A549 (cell line): ENCODE data around the gene REXO2. TPM values are rescaled to one million over a fixed set of nuclear protein-coding genes. Genes with fewer than 3 reads are reported as not detected.

ENCODE experiments used
- ATAC-seq, 2 experiments: fragments of 200-7000 bp in 1 of 2; fragments of >200 bp in 1 of 2; cut with Nextera tagmentation in 1 of 2; cut with Tn5 transposase in 1 of 2; 3 replicates each; pipeline versions ENCODE4 v1.8.0 to v1.9.1; 2018 to 2020; ENCODE audit warnings: mild to moderate bottlenecking in 1 of 2, moderate library complexity in 1 of 2
- CTCF ChIA-PET: fragments of 300-600 bp; sonication (Branson Sonifier 250); formaldehyde crosslinking; extraction: SDS; loops from one replicate; lab custom pipeline; 2021; ENCODE audit warnings: antibody characterized with exemption, inconsistent platforms; lab: Yijun Ruan, JAX
- POLR2A ChIA-PET: fragments of 350-600 bp; formaldehyde crosslinking; extraction: SDS; loops from one replicate; lab custom pipeline; 2021; ENCODE audit warnings: antibody characterized with exemption, inconsistent platforms; lab: Yijun Ruan, JAX
- DNase-seq, 2 experiments: peaks; one replicate each; pipeline versions ENCODE4 v3.0.0 to v3.0.0-alpha.2; 2011 to 2016; ENCODE audit warnings: low read depth in 1 of 2, low spot score in 1 of 2
- FAIRE-seq: peaks from 2 replicates; lab custom pipeline; 2011; peaks lifted over from hg19 to GRCh38; lab: Jason Lieb, UNC
- H3K27ac ChIP-seq, 2 experiments: fragments of >200 bp; sonication (Bioruptor Twin); formaldehyde crosslinking; 3 replicates each; pipeline ENCODE4 v1.5.1; 2016 to 2017
- H3K4me1 ChIP-seq: fragments of >200 bp; sonication (Bioruptor Twin); formaldehyde crosslinking; 3 replicates; pipeline ENCODE4 v1.6.1; 2016
- H3K4me2 ChIP-seq: fragments of >200 bp; sonication (Bioruptor Twin); formaldehyde crosslinking; 3 replicates; pipeline ENCODE4 v1.6.1; 2016
- H3K4me3 ChIP-seq: fragments of >200 bp; sonication (Bioruptor Twin); formaldehyde crosslinking; 3 replicates; pipeline ENCODE4 v1.5.1; 2016
- H3K9me3 ChIP-seq: fragments of >200 bp; sonication (Bioruptor Twin); formaldehyde crosslinking; 3 replicates; pipeline ENCODE4 v1.6.1; 2016
- BHLHE40 ChIP-seq: IDR thresholded peaks from 2 replicates; pipeline ENCODE4 v1.6.1; 2012; ENCODE audit warnings: low read depth, low read length, inconsistent platforms
- CBX2 ChIP-seq: fragments of 200-600 bp; sonication (generic); IDR thresholded peaks from 2 replicates; pipeline ENCODE4 v1.6.1; 2016; ENCODE audit warnings: low read depth, mild to moderate bottlenecking, borderline replicate concordance
- CHD2 ChIP-seq: fragments of 150-350 bp; IDR thresholded peaks from 2 replicates; pipeline ENCODE4 v1.6.1; 2014; ENCODE audit warnings: low read length; ENCODE audit not compliant: partially characterized antibody
- ESRRA ChIP-seq: fragments of 150-350 bp; IDR thresholded peaks from 2 replicates; pipeline ENCODE4 v1.6.1; 2014; ENCODE audit warnings: mild to moderate bottlenecking, low read length, borderline replicate concordance
- FOSL2 ChIP-seq, 2 experiments: fragments of 450-650 bp in 1 of 2; fragments of >200 bp in 1 of 2; sonication (Bioruptor Twin) in 1 of 2; formaldehyde crosslinking; IDR thresholded peaks; 2 replicates each; pipeline versions ENCODE4 v1.5.0 to v1.6.1; 2016 to 2020; ENCODE audit warnings: mild to moderate bottlenecking in 1 of 2, moderate library complexity in 1 of 2
- FOXS1 ChIP-seq: fragments of 250-450 bp; sonication (Bioruptor Pico); IDR thresholded peaks from 2 replicates; pipeline ENCODE4 v1.5.0; 2020; ENCODE audit warnings: mild to moderate bottlenecking, moderate library complexity
- HDAC2 ChIP-seq: fragments of 200-600 bp; sonication (generic); IDR thresholded peaks from 2 replicates; pipeline ENCODE4 v1.6.1; 2016
- HOXB13 ChIP-seq: fragments of 250-450 bp; sonication (Bioruptor Pico); IDR thresholded peaks from 2 replicates; pipeline ENCODE4 v1.5.0; 2020; ENCODE audit warnings: low read depth, mild to moderate bottlenecking, moderate library complexity
- KDM1A ChIP-seq: fragments of 200-600 bp; sonication (generic); IDR thresholded peaks from 2 replicates; pipeline ENCODE4 v1.6.1; 2016; ENCODE audit warnings: low read depth, mild to moderate bottlenecking
- MAFK ChIP-seq: fragments of 450-650 bp; IDR thresholded peaks from 2 replicates; pipeline ENCODE4 v1.6.1; 2014; ENCODE audit not compliant: partially characterized antibody
- MYC ChIP-seq: IDR thresholded peaks from 2 replicates; pipeline ENCODE4 v1.6.1; 2012; ENCODE audit warnings: mild to moderate bottlenecking, inconsistent platforms, low read length, improper control_type of control experiment, borderline replicate concordance
- RAD21 ChIP-seq, 2 experiments: fragments of >200 bp in 1 of 2; sonication (Bioruptor Twin) in 1 of 2; formaldehyde crosslinking in 1 of 2; IDR thresholded peaks in 1 of 2; conservative IDR thresholded peaks in 1 of 2; 2 replicates in 1 of 2; 3 replicates in 1 of 2; pipeline ENCODE4 v1.6.1; 2012 to 2018; ENCODE audit warnings: inconsistent platforms in 1 of 2
- ZNF302 ChIP-seq: fragments of 250-450 bp; sonication (Bioruptor Pico); IDR thresholded peaks from 2 replicates; pipeline ENCODE4 v1.9.0; 2021; ENCODE audit warnings: inconsistent platforms, mild to moderate bottlenecking, moderate library complexity
- WGBS: methylation state at CpG from one replicate; pipeline ENCODE4 v1.1.6; 2017; ENCODE audit errors: missing lambda C conversion rate; 5-methylcytosine and 5-hydroxymethylcytosine counted together
- polyA plus RNA-seq, 4 experiments: library from polyadenylated mRNA; depleted of rRNA in 3 of 4; stranded (reverse); fragments of >200 nt; fragmentation: RNase III in 1 of 4; extraction: RNeasy Plus Mini Kit Qiagen cat#74134 plus additional on column Dnase treatment in 1 of 4; gene quantifications; 2 replicates in 3 of 4; 3 replicates in 1 of 4; pipeline ENCODE4 v1.2.3, GENCODE V29; 2011 to 2017
- TF ChIP-seq, protein P1 (sequence below): fragments of >200 bp; sonication (Bioruptor Twin); formaldehyde crosslinking; IDR thresholded peaks from 3 replicates; pipeline ENCODE4 v1.5.1; 2016
- TF ChIP-seq, protein P2 (sequence below): IDR thresholded peaks from 2 replicates; pipeline ENCODE4 v1.6.1; 2012

REXO2 gene
- polyA plus RNA-seq, 2 of the 4 experiments (the other 2 are of a cell fraction) = 218 to 226 TPM

DNA sequence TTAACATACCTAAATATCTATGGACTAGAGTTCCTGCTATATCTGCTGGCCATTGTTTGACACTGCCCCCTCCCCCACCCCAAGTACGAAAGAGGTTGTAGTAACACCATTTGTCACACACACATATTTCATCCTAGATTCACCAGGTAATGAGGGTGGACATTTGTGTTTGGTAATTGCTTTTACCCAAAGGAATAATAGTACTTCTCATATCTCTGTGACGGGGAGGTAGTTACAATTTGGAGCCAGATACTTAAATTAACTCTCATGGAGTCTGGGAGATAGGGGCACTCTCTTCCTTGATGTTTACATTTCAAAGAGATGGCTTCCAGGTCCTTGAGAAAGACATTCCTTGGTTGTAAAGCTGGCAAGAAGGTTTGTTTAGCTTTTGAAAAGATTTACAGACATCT, 38.7 kb downstream of the REXO2 start (continued):
- TF ChIP-seq, protein P1, sequence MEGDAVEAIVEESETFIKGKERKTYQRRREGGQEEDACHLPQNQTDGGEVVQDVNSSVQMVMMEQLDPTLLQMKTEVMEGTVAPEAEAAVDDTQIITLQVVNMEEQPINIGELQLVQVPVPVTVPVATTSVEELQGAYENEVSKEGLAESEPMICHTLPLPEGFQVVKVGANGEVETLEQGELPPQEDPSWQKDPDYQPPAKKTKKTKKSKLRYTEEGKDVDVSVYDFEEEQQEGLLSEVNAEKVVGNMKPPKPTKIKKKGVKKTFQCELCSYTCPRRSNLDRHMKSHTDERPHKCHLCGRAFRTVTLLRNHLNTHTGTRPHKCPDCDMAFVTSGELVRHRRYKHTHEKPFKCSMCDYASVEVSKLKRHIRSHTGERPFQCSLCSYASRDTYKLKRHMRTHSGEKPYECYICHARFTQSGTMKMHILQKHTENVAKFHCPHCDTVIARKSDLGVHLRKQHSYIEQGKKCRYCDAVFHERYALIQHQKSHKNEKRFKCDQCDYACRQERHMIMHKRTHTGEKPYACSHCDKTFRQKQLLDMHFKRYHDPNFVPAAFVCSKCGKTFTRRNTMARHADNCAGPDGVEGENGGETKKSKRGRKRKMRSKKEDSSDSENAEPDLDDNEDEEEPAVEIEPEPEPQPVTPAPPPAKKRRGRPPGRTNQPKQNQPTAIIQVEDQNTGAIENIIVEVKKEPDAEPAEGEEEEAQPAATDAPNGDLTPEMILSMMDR = no peak
- TF ChIP-seq BHLHE40 = no peak
- TF ChIP-seq, all 56 proteins: peak for 0

DNA sequence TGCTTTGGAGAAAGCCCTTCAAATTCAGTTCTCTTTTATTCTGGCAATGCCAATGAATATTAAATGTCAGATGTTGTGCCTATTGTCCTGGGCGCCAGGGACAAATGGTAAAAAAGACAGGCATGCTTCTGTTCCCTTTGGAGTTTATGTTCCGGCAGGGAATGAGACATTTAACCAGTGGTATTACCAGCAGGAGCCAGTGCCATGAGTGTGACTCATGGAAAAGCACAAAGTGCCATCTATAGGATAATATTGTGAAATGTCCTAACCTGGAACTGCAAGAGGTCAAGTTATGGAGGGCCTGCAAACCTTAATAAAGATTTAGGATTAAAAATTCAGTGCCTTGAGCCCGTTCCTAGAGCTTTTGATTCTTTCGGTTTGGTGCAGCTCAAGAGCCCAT, 39.5 kb downstream of the REXO2 start:
- WGBS = 76% methylated on average over 4 of the region's 4 CpGs
- FAIRE-seq (no peak), ATAC-seq (no peak), DNase-seq (no peak)
- Histone ChIP-seq H3K27ac (no peak overlapping the region), H3K9me3 (no peaks in the 10 kb centered on the region), H3K4me1 (no peaks in the 10 kb centered on the region), H3K4me2 (no peak overlapping the region), H3K4me3 (no peak overlapping the region)
- ChIA-PET POLR2A (no interaction called here), CTCF (no interaction called here)
- TF ChIP-seq FOXS1 (CRISPR knock-in tag) = no peak
- no peak for TF ChIP-seq ESRRA

DNA sequence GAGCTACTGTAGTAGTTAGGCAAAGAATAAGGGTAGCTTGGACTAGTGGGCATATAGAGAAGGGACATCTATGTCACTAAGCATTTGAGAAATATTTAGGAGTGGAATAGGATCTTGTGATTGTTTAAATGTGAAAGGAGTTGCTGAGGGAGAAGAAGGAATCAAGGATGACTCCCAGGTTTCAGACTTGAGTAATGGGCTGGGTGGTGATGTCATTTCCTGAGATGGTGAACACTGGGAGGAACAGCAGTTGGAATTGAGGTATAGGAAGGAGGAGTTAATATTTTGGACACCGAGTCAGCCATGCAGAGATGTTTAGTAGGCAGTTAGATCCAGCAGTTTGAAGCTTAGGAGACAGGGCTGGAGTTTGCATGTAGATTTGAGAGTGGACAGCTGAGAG, 40.1 kb downstream of the REXO2 start:
- CTCF ChIA-PET = interaction anchor here (0.7 kb wide), 1 partner anchor 28 kb away, joined by 3 read pairs; no protein-coding TSS in a partner anchor
- H3K4me3 ChIP-seq = no peak overlapping the region
- FAIRE-seq (no peak), ATAC-seq (no peak), DNase-seq (no peak)
- TF ChIP-seq CBX2 (no peak), MAFK (no peak), CHD2 (no peak), FOSL2 (IDR thresholded peaks at IDR 0.05) (no peak), FOSL2 (CRISPR knock-in tag; IDR thresholded peaks at IDR 0.05) (no peak), MYC (no peak)
- TF ChIP-seq, protein P2, sequence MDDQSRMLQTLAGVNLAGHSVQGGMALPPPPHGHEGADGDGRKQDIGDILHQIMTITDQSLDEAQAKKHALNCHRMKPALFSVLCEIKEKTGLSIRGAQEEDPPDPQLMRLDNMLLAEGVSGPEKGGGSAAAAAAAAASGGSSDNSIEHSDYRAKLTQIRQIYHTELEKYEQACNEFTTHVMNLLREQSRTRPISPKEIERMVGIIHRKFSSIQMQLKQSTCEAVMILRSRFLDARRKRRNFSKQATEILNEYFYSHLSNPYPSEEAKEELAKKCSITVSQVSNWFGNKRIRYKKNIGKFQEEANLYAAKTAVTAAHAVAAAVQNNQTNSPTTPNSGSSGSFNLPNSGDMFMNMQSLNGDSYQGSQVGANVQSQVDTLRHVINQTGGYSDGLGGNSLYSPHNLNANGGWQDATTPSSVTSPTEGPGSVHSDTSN = no peak
- TF ChIP-seq, protein P1 = no peak
- POLR2A ChIA-PET = no interaction called here
- H3K9me3 ChIP-seq = no peaks in the 10 kb centered on the region
- WGBS = 0% methylated on average over 1 of the region's 1 CpG
- H3K4me2 ChIP-seq = no peak overlapping the region
- no peaks in the 10 kb centered on the region for H3K4me1 ChIP-seq
- no peak overlapping the region for H3K27ac ChIP-seq

DNA sequence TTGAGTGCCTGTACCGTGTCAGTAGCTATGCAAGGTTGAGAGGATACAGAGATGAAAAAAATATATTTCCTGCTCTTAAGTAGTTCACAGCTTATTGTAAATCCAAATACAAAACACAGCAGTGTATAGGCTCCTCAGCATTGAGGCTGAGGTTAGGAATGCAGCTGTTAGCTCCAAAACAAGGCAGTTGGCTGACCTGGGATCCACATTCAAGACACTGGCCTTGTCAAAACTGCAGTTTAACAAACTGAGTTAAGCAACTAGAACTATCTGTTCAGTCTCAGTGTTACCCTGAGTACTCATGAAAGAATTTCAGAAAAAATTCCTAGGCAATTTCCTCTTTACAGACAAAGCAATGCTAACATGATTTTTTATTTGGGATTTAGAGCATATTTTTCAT, 42.8 kb downstream of the REXO2 start:
- FAIRE-seq = no peak
- WGBS = 70% methylated on average over 1 of the region's 1 CpG
- Histone ChIP-seq H3K9me3 (no peaks in the 10 kb centered on the region), H3K4me2 (no peak overlapping the region), H3K4me1 (no peaks in the 10 kb centered on the region), H3K27ac (no peak overlapping the region), H3K4me3 (no peak overlapping the region)
- POLR2A ChIA-PET = no interaction called here
- ATAC-seq = no peak
- no peak for TF ChIP-seq KDM1A
- TF ChIP-seq HDAC2 = no peak
- no peak for TF ChIP-seq HOXB13
- no peak for TF ChIP-seq RAD21 (conservative IDR thresholded peaks at IDR 0.05 in 1 of 2, IDR thresholded peaks at IDR 0.05 in 1 of 2)
- TF ChIP-seq MYC = no peak
- TF ChIP-seq ZNF302 = no peak
- CTCF ChIA-PET = no interaction called here
- DNase-seq = no peak
